ENCODE data around the gene STRA6.

Gene STRA6

GRCh38 chr15:74226761-74227540 is 24.4 kb upstream of the STRA6 start:
- no peak for DNase-seq (ENCODE audit: low read depth)

GRCh38 chr15:74225928-74226327 is 23.3 kb upstream of the STRA6 start:
- no peak for DNase-seq (ENCODE audit: low read depth)

GRCh38 chr15:74222240-74223119 is 19.9 kb upstream of the STRA6 start:
- DNase-seq (ENCODE audit: low read depth): no peak

- no peak for DNase-seq (ENCODE audit: low read depth)
Observed at GRCh38 chr15:74221399-74222239, 19.0 kb upstream of the STRA6 start.

- no peak for DNase-seq (ENCODE audit: low read depth)
Observed at GRCh38 chr15:74220475-74221248, 18.1 kb upstream of the STRA6 start.

GRCh38 chr15:74217907-74218885 is 15.6 kb upstream of the STRA6 start:
- no peak for DNase-seq (ENCODE audit: low read depth)

- no peak for DNase-seq (ENCODE audit: low read depth)
Observed at GRCh38 chr15:74216949-74217348, 14.4 kb upstream of the STRA6 start.

GRCh38 chr15:74215958-74216357 is 13.4 kb upstream of the STRA6 start:
- no peak for DNase-seq (ENCODE audit: low read depth)

- DNase-seq (ENCODE audit: low read depth): no peak
Observed at GRCh38 chr15:74214324-74215021, 11.9 kb upstream of the STRA6 start.

GRCh38 chr15:74213858-74214284 is 11.3 kb upstream of the STRA6 start:
- no peak for DNase-seq (ENCODE audit: low read depth)

- DNase-seq (ENCODE audit: low read depth): no peak
Observed at GRCh38 chr15:74212494-74212893, 9.9 kb upstream of the STRA6 start.

GRCh38 chr15:74211656-74212055 is 9.1 kb upstream of the STRA6 start:
- no peak for DNase-seq (ENCODE audit: low read depth)

- DNase-seq (ENCODE audit: low read depth): no peak
Observed at GRCh38 chr15:74210729-74211128, 8.1 kb upstream of the STRA6 start.

GRCh38 chr15:74209997-74210671 is 7.5 kb upstream of the STRA6 start:
- no peak for DNase-seq (ENCODE audit: low read depth)

- DNase-seq (ENCODE audit: low read depth): no peak
Observed at GRCh38 chr15:74209560-74209958, 7.0 kb upstream of the STRA6 start.

GRCh38 chr15:74208901-74209559 is 6.4 kb upstream of the STRA6 start:
- DNase-seq (ENCODE audit: low read depth): no peak

- no peak for DNase-seq (ENCODE audit: low read depth)
Observed at GRCh38 chr15:74208496-74208895, 5.9 kb upstream of the STRA6 start.

- DNase-seq (ENCODE audit: low read depth): no peak
Observed at GRCh38 chr15:74207652-74208440, 5.3 kb upstream of the STRA6 start.
